ENCODE results near the gene TUFT1. TPM values are rescaled to one million over a fixed set of nuclear protein-coding genes. Genes with fewer than 3 reads are reported as not detected.

Gene TUFT1
- total and polyA plus RNA-seq, 9 of the 15 experiments (the other 6 are each of a cell fraction or from before 2014, with no cell fraction given): 0.54 to 2.0 (median 1.7) TPM

DNA sequence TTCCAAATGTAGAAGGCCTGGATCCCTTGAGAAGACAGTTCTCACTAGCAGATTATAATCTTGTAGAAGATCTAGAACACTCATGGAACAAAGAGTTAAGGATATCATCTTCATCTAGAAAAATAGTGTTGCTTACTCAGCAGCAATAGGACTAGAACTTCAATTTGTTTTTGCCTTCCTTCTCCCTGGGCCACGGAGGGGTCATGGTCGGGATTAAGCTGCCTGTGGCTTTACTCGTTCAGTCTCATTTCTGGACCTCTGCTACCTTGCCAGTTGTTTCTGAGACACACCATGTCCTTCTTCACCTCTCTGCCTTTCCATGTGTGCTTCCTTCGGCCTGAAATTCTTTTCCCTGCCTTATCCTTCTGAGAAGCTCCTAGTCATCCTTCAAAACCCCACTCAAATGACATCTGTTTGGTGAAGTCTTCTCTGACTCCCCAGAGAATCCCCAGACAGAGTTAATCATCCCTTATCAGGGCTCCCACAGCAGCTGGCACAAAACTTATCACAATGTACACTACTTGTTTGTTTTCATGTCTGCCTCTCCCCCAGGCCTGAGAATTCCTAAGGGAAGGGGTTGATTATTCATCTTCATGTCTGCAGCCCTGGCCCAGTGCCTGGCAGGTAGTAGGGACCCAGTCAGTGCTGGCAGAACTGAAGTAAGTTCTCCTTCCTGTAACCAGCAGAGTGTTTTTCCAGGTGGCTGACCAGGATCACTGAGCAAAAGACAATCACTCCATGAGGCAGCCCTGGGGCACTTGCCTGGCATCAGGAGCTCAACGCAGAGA lies 56.3 kb downstream of the TUFT1 start (continued):
- TF ChIP-seq, protein P1, sequence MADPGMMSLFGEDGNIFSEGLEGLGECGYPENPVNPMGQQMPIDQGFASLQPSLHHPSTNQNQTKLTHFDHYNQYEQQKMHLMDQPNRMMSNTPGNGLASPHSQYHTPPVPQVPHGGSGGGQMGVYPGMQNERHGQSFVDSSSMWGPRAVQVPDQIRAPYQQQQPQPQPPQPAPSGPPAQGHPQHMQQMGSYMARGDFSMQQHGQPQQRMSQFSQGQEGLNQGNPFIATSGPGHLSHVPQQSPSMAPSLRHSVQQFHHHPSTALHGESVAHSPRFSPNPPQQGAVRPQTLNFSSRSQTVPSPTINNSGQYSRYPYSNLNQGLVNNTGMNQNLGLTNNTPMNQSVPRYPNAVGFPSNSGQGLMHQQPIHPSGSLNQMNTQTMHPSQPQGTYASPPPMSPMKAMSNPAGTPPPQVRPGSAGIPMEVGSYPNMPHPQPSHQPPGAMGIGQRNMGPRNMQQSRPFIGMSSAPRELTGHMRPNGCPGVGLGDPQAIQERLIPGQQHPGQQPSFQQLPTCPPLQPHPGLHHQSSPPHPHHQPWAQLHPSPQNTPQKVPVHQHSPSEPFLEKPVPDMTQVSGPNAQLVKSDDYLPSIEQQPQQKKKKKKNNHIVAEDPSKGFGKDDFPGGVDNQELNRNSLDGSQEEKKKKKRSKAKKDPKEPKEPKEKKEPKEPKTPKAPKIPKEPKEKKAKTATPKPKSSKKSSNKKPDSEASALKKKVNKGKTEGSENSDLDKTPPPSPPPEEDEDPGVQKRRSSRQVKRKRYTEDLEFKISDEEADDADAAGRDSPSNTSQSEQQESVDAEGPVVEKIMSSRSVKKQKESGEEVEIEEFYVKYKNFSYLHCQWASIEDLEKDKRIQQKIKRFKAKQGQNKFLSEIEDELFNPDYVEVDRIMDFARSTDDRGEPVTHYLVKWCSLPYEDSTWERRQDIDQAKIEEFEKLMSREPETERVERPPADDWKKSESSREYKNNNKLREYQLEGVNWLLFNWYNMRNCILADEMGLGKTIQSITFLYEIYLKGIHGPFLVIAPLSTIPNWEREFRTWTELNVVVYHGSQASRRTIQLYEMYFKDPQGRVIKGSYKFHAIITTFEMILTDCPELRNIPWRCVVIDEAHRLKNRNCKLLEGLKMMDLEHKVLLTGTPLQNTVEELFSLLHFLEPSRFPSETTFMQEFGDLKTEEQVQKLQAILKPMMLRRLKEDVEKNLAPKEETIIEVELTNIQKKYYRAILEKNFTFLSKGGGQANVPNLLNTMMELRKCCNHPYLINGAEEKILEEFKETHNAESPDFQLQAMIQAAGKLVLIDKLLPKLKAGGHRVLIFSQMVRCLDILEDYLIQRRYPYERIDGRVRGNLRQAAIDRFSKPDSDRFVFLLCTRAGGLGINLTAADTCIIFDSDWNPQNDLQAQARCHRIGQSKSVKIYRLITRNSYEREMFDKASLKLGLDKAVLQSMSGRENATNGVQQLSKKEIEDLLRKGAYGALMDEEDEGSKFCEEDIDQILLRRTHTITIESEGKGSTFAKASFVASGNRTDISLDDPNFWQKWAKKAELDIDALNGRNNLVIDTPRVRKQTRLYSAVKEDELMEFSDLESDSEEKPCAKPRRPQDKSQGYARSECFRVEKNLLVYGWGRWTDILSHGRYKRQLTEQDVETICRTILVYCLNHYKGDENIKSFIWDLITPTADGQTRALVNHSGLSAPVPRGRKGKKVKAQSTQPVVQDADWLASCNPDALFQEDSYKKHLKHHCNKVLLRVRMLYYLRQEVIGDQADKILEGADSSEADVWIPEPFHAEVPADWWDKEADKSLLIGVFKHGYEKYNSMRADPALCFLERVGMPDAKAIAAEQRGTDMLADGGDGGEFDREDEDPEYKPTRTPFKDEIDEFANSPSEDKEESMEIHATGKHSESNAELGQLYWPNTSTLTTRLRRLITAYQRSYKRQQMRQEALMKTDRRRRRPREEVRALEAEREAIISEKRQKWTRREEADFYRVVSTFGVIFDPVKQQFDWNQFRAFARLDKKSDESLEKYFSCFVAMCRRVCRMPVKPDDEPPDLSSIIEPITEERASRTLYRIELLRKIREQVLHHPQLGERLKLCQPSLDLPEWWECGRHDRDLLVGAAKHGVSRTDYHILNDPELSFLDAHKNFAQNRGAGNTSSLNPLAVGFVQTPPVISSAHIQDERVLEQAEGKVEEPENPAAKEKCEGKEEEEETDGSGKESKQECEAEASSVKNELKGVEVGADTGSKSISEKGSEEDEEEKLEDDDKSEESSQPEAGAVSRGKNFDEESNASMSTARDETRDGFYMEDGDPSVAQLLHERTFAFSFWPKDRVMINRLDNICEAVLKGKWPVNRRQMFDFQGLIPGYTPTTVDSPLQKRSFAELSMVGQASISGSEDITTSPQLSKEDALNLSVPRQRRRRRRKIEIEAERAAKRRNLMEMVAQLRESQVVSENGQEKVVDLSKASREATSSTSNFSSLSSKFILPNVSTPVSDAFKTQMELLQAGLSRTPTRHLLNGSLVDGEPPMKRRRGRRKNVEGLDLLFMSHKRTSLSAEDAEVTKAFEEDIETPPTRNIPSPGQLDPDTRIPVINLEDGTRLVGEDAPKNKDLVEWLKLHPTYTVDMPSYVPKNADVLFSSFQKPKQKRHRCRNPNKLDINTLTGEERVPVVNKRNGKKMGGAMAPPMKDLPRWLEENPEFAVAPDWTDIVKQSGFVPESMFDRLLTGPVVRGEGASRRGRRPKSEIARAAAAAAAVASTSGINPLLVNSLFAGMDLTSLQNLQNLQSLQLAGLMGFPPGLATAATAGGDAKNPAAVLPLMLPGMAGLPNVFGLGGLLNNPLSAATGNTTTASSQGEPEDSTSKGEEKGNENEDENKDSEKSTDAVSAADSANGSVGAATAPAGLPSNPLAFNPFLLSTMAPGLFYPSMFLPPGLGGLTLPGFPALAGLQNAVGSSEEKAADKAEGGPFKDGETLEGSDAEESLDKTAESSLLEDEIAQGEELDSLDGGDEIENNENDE (IDR thresholded peaks at IDR 0.05; ENCODE audit: low read depth, low read length): no peak
- TF ChIP-seq EZH2 (IDR thresholded peaks at IDR 0.05; ENCODE audit: borderline replicate concordance, low read depth, low read length) (no peak), TSC22D4 (tag; IDR thresholded peaks at IDR 0.05) (no peak), SAFB (IDR thresholded peaks at IDR 0.05; ENCODE audit: borderline replicate concordance, low read depth, low read length) (no peak), ESRRA (IDR thresholded peaks at IDR 0.05; ENCODE audit: borderline replicate concordance, low read depth) (no peak), YY1 (IDR thresholded peaks at IDR 0.05; ENCODE audit: borderline replicate concordance in 1 of 3, control insufficient read depth in 1 of 3, extremely low read depth in 1 of 3, insufficient read depth in 3 of 3, insufficient read length in 1 of 3, insufficient replicate concordance in 2 of 3, low read depth in 1 of 3, low read length in 2 of 3) (no peak), NFIC (IDR thresholded peaks at IDR 0.05) (peak; percentile 95), SRSF3 (IDR thresholded peaks at IDR 0.05; ENCODE audit: insufficient read depth, low read length) (no peak), XRCC4 (IDR thresholded peaks at IDR 0.05; ENCODE audit: extremely low read depth, insufficient read depth, insufficient read length) (no peak), CREB1 (IDR thresholded peaks at IDR 0.05) (peak; percentile 54; the same call in 1 of the 2 replicates), CREB1 (CRISPR knock-in tag; IDR thresholded peaks at IDR 0.05) (no peak), ARHGAP35 (IDR thresholded peaks at IDR 0.05; ENCODE audit: partially characterized antibody) (no peak)
- TF ChIP-seq, protein P2, sequence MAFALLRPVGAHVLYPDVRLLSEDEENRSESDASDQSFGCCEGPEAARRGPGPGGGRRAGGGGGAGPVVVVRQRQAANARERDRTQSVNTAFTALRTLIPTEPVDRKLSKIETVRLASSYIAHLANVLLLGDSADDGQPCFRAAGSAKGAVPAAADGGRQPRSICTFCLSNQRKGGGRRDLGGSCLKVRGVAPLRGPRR (CRISPR knock-in tag; IDR thresholded peaks at IDR 0.05): no peak
- TF ChIP-seq, protein P3, sequence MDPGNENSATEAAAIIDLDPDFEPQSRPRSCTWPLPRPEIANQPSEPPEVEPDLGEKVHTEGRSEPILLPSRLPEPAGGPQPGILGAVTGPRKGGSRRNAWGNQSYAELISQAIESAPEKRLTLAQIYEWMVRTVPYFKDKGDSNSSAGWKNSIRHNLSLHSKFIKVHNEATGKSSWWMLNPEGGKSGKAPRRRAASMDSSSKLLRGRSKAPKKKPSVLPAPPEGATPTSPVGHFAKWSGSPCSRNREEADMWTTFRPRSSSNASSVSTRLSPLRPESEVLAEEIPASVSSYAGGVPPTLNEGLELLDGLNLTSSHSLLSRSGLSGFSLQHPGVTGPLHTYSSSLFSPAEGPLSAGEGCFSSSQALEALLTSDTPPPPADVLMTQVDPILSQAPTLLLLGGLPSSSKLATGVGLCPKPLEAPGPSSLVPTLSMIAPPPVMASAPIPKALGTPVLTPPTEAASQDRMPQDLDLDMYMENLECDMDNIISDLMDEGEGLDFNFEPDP (CRISPR knock-in tag; IDR thresholded peaks at IDR 0.05): no peak

Data from K562 (cell line).